ENCODE data around the gene VDAC1.

DNA sequence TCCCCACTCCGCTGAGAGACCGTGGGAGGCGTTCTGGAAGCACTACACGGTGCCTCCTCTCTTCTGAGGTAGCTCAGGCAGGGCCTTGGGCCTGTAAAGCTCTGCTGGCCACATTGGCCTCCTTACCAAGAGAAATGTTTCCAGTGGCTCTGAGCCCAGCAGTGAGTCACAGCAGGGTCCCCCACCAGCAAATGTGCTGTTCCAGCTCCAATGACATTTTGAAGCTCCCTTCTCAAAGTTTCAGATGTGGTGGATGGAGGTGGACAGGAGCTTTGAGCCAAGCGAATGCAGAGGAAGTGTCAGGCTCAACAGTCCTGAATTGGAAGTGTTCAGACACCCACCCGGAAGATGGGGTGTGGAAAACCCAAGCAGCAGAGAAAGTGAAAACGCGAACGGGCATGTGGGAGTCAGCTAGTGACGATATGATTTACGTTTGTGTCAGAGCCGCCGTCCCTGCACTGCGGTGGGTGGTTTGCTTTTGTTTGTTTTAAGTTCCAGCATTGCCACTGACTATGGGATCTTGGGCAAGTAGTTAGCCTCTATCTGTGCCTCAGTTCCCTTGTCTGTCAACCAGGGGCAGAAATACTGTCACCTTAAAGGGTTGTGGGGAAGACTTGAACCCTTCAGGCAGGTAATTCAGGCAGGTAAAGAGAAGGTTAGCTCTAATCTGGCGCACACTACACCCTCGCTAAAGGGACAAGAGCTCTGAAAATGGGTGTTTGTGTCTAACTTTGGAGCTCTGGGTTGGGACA lies 74.5 kb downstream of the VDAC1 start:
- no peak for TF ChIP-seq EP300 (IDR thresholded peaks at IDR 0.05; ENCODE audit: low read depth)
- no peak for TF ChIP-seq CTCF (IDR thresholded peaks at IDR 0.05)
- no peak for TF ChIP-seq POLR2A (IDR thresholded peaks at IDR 0.05)
